ENCODE data around the gene UTS2R. TPM values are rescaled to one million over a fixed set of nuclear protein-coding genes. Genes with fewer than 3 reads are reported as not detected.
A peak's percentile ranks its signal among the peaks of the same experiment; 100 is the strongest.
"Not testable (repeated sequence)": the region's sequence is repeated elsewhere in the genome, so short reads cannot be mapped to it uniquely, and the experiment has no call there.

UTS2R gene
- total RNA-seq, 1 donor from 2014 or later: not detected

DNA sequence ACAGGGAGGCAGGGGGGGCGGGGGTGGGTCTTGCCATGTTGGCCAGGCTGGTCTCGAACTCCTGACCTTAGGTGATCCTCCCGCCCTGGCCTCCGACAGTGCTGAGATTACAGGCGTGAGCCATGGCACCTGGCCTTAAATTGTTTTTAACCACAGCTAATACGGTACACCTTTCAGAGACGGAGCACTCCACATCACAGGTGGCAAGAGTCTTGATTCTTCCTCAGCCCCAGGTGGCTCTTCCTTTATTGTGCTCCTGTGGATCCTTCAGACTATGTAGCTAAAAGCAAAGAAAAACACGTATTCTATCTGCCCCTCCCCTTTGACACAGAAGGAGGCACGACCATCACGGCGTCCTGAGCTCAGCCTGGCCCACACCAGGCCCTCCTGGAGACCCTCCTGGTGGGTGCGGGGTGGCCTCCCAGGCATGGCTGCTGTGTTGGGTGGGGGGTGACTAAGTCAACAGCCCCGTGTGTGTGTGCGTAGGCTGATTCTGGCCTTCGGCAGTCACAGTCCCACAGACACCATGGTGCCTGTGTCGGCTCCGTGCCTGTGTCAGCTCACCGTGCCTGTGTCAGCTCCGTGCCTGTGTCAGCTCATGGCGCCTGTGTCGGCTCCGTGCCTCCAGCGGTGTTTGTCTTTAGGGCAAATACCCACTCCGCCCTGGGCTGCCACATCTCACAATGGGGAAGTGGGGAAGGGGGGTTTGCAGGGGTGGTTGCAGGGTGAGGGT, 27.2 kb upstream of the UTS2R start:
- H3K27me3 Mint-ChIP-seq (ENCODE audit: insufficient read depth, low read depth): peaks cover 20% of the 10 kb centered on the region
- Histone ChIP-seq H3F3A (ENCODE audit: low read depth) (peaks cover 10% of the 10 kb centered on the region), H3K4me1 (peaks cover 19% of the 10 kb centered on the region), H3K36me3 (no peaks in the 10 kb centered on the region), H3K79me2 (ENCODE audit: low read depth) (no peaks in the 10 kb centered on the region), H3K4me3 (no peak overlapping the region), H2AFZ (replicated peaks) (no peak overlapping the region), H3K27ac (no peak overlapping the region), H3K9ac (no peak overlapping the region), H4K20me1 (ENCODE audit: low read depth) (no peaks in the 10 kb centered on the region), H3K4me2 (no peak overlapping the region), H3K27me3 (peaks cover 4% of the 10 kb centered on the region), H3K9me3 (ENCODE audit: low read depth) (no peaks in the 10 kb centered on the region)
- H3K9me3 Mint-ChIP-seq: peaks cover 6% of the 10 kb centered on the region
- no peak for DNase-seq (ENCODE audit: low spot score)
- no peak for TF ChIP-seq EZH2 (IDR thresholded peaks at IDR 0.05)
- no peak for TF ChIP-seq EZH2phosphoT487 (IDR thresholded peaks at IDR 0.05)
- no peak overlapping the region for H3K27ac Mint-ChIP-seq
- no peaks in the 10 kb centered on the region for H3K36me3 Mint-ChIP-seq
- H3K4me3 Mint-ChIP-seq: no peak overlapping the region
- peaks cover 30% of the 10 kb centered on the region for H3K4me1 Mint-ChIP-seq

DNA sequence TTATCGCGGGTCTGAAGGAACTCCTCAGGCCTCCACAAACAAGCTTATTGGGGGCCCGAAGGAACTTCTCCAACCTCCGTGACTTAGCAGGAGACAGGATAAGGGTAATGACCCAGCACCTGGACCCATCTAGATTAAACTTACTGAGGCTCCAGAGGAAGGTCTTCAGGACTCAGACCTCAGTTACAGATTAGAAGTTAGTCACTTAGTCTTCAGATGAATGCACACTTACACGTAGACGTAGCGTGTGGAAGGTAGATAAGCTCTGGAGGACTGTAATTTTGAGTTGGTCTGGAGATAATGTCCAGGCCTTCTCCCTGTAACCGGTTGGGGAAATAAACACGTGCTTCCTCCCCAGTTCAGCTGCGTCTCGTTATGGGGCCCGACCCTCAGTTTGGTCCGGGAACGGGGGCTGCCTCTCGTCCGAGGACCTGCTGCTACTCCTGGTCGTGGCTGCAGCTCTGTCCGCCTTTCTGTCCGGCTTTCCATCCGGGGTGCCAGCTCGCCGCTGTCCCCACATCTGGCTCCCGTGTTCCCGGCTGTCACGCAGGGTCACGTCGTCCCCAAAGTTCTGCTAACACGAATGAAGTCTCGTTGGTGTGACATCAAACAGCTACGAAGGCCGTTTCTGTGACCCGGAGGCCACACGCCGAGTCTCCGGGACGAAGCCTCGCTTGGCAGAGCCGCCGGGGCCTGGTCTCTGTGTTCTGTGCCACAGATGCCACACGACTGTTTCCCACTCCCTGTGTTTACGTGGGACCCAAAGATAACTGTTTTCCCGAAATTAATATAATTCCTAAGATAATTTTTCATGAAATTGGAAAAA, 26.2 kb upstream of the UTS2R start:
- peaks cover 10% of the 10 kb centered on the region for H3F3A ChIP-seq (ENCODE audit: low read depth)
- no peaks in the 10 kb centered on the region for H3K27me3 ChIP-seq
- no peak overlapping the region for H3K4me2 ChIP-seq
- peaks cover 6% of the 10 kb centered on the region for H3K9me3 Mint-ChIP-seq
- H3K36me3 Mint-ChIP-seq: no peaks in the 10 kb centered on the region
- peaks cover 31% of the 10 kb centered on the region for H3K4me1 Mint-ChIP-seq
- TF ChIP-seq, protein P1, sequence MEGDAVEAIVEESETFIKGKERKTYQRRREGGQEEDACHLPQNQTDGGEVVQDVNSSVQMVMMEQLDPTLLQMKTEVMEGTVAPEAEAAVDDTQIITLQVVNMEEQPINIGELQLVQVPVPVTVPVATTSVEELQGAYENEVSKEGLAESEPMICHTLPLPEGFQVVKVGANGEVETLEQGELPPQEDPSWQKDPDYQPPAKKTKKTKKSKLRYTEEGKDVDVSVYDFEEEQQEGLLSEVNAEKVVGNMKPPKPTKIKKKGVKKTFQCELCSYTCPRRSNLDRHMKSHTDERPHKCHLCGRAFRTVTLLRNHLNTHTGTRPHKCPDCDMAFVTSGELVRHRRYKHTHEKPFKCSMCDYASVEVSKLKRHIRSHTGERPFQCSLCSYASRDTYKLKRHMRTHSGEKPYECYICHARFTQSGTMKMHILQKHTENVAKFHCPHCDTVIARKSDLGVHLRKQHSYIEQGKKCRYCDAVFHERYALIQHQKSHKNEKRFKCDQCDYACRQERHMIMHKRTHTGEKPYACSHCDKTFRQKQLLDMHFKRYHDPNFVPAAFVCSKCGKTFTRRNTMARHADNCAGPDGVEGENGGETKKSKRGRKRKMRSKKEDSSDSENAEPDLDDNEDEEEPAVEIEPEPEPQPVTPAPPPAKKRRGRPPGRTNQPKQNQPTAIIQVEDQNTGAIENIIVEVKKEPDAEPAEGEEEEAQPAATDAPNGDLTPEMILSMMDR (IDR thresholded peaks at IDR 0.05): no peak
- no peak for TF ChIP-seq EZH2phosphoT487 (IDR thresholded peaks at IDR 0.05)
- no peak for TF ChIP-seq EZH2 (IDR thresholded peaks at IDR 0.05)
- H4K20me1 ChIP-seq (ENCODE audit: low read depth): no peaks in the 10 kb centered on the region
- H3K36me3 ChIP-seq: no peaks in the 10 kb centered on the region
- no peak overlapping the region for H3K27ac ChIP-seq
- H3K4me3 Mint-ChIP-seq: no peak overlapping the region
- no peaks in the 10 kb centered on the region for H3K9me3 ChIP-seq (ENCODE audit: low read depth)
- H3K4me1 ChIP-seq: peaks cover 19% of the 10 kb centered on the region
- H3K9ac ChIP-seq: no peak overlapping the region
- no peak overlapping the region for H3K4me3 ChIP-seq
- peaks cover 21% of the 10 kb centered on the region for H3K27me3 Mint-ChIP-seq (ENCODE audit: insufficient read depth, low read depth)
- H3K27ac Mint-ChIP-seq: no peak overlapping the region
- no peak for DNase-seq (ENCODE audit: low spot score)
- no peaks in the 10 kb centered on the region for H3K79me2 ChIP-seq (ENCODE audit: low read depth)
- no peak overlapping the region for H2AFZ ChIP-seq (replicated peaks)

DNA sequence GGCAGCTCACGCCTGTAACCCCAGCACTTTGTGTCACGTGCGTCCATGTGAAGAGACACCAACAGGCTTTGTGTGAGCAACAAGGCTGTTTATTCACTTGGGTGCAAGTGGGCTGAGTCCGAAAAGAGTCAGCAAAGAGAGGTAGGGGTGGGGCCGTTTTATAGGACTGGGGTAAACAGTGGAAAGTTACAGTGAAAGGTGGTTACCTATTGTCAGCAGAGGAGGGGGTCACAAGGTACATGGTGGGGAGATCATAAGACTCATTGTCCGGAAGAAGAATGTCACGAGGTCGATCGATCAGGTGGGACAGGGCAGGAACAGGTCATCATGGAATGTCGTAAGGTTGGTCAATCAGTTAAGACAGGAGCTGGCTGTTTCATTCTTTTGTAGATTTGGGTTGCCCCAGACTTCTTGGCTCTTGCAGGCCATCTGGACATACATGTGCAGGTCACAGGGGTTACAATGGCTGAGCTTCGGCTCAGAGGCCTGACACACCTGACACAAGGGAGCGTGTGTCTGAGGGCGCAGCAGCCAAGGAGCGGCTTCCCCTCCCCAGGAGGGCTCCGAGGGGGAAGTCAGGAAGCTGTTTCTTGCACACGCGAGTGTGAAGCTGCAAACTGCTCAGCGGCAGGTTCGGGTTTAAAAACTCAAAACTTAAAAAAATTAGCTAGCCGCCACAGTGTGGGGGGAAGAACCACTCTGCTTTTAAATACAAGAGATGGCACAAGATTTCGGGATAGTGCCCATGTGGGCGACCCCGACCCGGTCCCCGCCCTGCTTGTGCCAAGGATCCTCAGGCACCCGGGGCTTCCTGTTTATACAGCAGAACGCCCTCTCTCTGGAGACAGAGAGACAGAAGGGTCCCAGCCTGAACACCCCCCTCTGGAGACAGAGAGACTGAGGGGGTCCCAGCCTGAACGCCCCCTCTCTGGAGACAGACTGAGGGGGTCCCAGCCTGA, 24.9 kb upstream of the UTS2R start:
- Histone ChIP-seq H3K79me2 (ENCODE audit: low read depth) (no peaks in the 10 kb centered on the region), H3K36me3 (no peaks in the 10 kb centered on the region), H2AFZ (replicated peaks) (no peak overlapping the region), H3K9ac (no peak overlapping the region), H3K4me3 (no peak overlapping the region), H3K9me3 (ENCODE audit: low read depth) (no peaks in the 10 kb centered on the region), H3K4me1 (peaks cover 19% of the 10 kb centered on the region), H3K27ac (no peak overlapping the region), H3F3A (ENCODE audit: low read depth) (peaks cover 10% of the 10 kb centered on the region), H4K20me1 (ENCODE audit: low read depth) (no peaks in the 10 kb centered on the region), H3K4me2 (no peak overlapping the region), H3K27me3 (no peaks in the 10 kb centered on the region)
- H3K27ac Mint-ChIP-seq: peak overlapping the region; percentile 6
- no peak for DNase-seq (ENCODE audit: low spot score)
- peaks cover 15% of the 10 kb centered on the region for H3K27me3 Mint-ChIP-seq (ENCODE audit: insufficient read depth, low read depth)
- H3K36me3 Mint-ChIP-seq: no peaks in the 10 kb centered on the region
- H3K4me1 Mint-ChIP-seq: peaks cover 37% of the 10 kb centered on the region
- no peak for TF ChIP-seq EZH2 (IDR thresholded peaks at IDR 0.05)
- no peak for TF ChIP-seq EZH2phosphoT487 (IDR thresholded peaks at IDR 0.05)
- TF ChIP-seq, protein P1 (IDR thresholded peaks at IDR 0.05): no peak
- peak overlapping the region; percentile 10 for H3K4me3 Mint-ChIP-seq
- H3K9me3 Mint-ChIP-seq: no peaks in the 10 kb centered on the region

DNA sequence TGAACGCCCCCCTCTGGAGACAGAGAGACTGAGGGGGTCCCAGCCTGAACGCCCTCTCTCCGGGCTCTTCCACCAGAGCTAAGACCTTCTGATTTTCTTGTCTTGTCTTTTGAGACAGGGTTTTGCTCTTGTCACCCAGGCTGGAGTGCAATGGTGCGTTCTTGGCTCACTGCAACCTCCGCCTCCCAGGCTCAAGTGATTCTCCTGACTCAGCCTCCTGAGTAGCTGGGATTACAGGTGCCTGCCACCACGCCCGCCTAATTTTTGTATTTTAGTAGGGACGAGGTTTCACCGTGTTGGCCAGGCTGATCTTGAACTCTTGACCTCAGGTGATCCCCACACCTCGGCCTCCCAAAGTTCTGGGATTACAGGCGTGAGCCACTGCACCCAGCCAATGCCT, 23.6 kb upstream of the UTS2R start:
- not testable (repeated sequence) for H3K27me3 ChIP-seq; H3K9me3 ChIP-seq (ENCODE audit: low read depth); H3K4me2 ChIP-seq; H3F3A ChIP-seq (ENCODE audit: low read depth); H2AFZ ChIP-seq (replicated peaks); DNase-seq (ENCODE audit: low spot score); H3K9ac ChIP-seq; H3K9me3 Mint-ChIP-seq; H3K27ac Mint-ChIP-seq; H3K27ac ChIP-seq; H3K4me3 ChIP-seq; H4K20me1 ChIP-seq (ENCODE audit: low read depth); H3K27me3 Mint-ChIP-seq (ENCODE audit: insufficient read depth, low read depth); H3K79me2 ChIP-seq (ENCODE audit: low read depth); H3K4me3 Mint-ChIP-seq; H3K36me3 ChIP-seq; H3K36me3 Mint-ChIP-seq
- H3K4me1 ChIP-seq: peaks cover 13% of the 10 kb centered on the region
- peaks cover 36% of the 10 kb centered on the region for H3K4me1 Mint-ChIP-seq
